WTC11 (cell line): ENCODE measurements around the gene SLC44A3. TPM values are rescaled to one million over a fixed set of nuclear protein-coding genes. Genes with fewer than 3 reads are reported as not detected.

ENCODE experiments used
- ATAC-seq: fragments of 200-7000 bp; cut with Tn5 transposase; 2 replicates; pipeline ENCODE4 v1.10.0; 2021; ENCODE audit warnings: mild to moderate bottlenecking, moderate library complexity
- CTCF ChIA-PET: fragments of 300-600 bp; sonication (Branson Sonifier 250); formaldehyde crosslinking; loops from one replicate; lab custom pipeline; 2021; ENCODE audit warnings: antibody characterized with exemption; lab: Charles Lee
- POLR2A ChIA-PET: fragments of 350-600 bp; sonication (Branson Sonifier 250); formaldehyde crosslinking; loops from one replicate; lab custom pipeline; 2021; ENCODE audit warnings: antibody characterized with exemption; lab: Charles Lee
- DNase-seq: peaks from one replicate; pipeline ENCODE4 v3.0.0; 2021; ENCODE audit warnings: low spot score
- H3K27ac Mint-ChIP-seq: 2 replicates; pipeline ENCODE4 v1.8.0; 2021; ENCODE audit warnings: mixed read lengths
- H3K27me3 Mint-ChIP-seq: 2 replicates; pipeline ENCODE4 v1.8.0; 2021; ENCODE audit warnings: low read depth, mild to moderate bottlenecking, moderate library complexity, mixed read lengths
- H3K36me3 Mint-ChIP-seq: 2 replicates; pipeline ENCODE4 v1.8.0; 2021; ENCODE audit warnings: mixed read lengths
- H3K4me1 Mint-ChIP-seq: 2 replicates; pipeline ENCODE4 v1.8.0; 2022; ENCODE audit warnings: mixed read lengths
- H3K4me3 Mint-ChIP-seq: 2 replicates; pipeline ENCODE4 v1.8.0; 2021; ENCODE audit warnings: mild to moderate bottlenecking, moderate library complexity, mixed read lengths
- H3K9me3 Mint-ChIP-seq: 2 replicates; pipeline ENCODE4 v1.8.0; 2021; ENCODE audit warnings: mixed read lengths
- ATF3 ChIP-seq: sonication (generic); formaldehyde crosslinking; conservative IDR thresholded peaks from 2 replicates; pipeline ENCODE4 v1.8.1; 2022; ENCODE audit warnings: mild to moderate bottlenecking, missing genetic modification reagents
- CBFB ChIP-seq: sonication (generic); formaldehyde crosslinking; IDR thresholded peaks from 2 replicates; pipeline ENCODE4 v1.8.1; 2022; ENCODE audit warnings: mild to moderate bottlenecking, low read depth, missing genetic modification reagents
- CREB1 ChIP-seq: sonication (generic); formaldehyde crosslinking; IDR thresholded peaks from 2 replicates; pipeline ENCODE4 v1.8.0; 2023; ENCODE audit warnings: mild to moderate bottlenecking, missing genetic modification reagents
- CTCF ChIP-seq: fragments of 200-600 bp; IDR thresholded peaks from 2 replicates; pipeline ENCODE4 v1.8.0; 2022; ENCODE audit warnings: antibody characterized with exemption
- EMX1 ChIP-seq: fragments of 250-450 bp; sonication (Bioruptor Pico); IDR thresholded peaks from 2 replicates; pipeline ENCODE4 v1.8.0; 2021; ENCODE audit warnings: mild to moderate bottlenecking
- ETV6 ChIP-seq: sonication (generic); formaldehyde crosslinking; IDR thresholded peaks from 2 replicates; pipeline ENCODE4 v1.8.1; 2022; ENCODE audit warnings: mild to moderate bottlenecking, missing genetic modification reagents
- FOXP1 ChIP-seq: sonication (generic); formaldehyde crosslinking; IDR thresholded peaks from 2 replicates; pipeline ENCODE4 v1.8.0; 2022; ENCODE audit warnings: missing genetic modification reagents, mild to moderate bottlenecking, moderate library complexity, borderline replicate concordance
- GABPB1 ChIP-seq: sonication (generic); formaldehyde crosslinking; IDR thresholded peaks from 2 replicates; pipeline ENCODE4 v1.8.1; 2023; ENCODE audit warnings: mild to moderate bottlenecking, missing genetic modification reagents
- IRF2 ChIP-seq: sonication (generic); formaldehyde crosslinking; IDR thresholded peaks from 2 replicates; pipeline ENCODE4 v1.8.0; 2022; ENCODE audit warnings: low read depth, missing genetic modification reagents, borderline replicate concordance
- MAX ChIP-seq: sonication (generic); formaldehyde crosslinking; IDR thresholded peaks from 2 replicates; pipeline ENCODE4 v1.8.0; 2022; ENCODE audit warnings: mild to moderate bottlenecking, missing genetic modification reagents
- MXD4 ChIP-seq: fragments of 250-450 bp; sonication (Bioruptor Pico); IDR thresholded peaks from 2 replicates; pipeline ENCODE4 v1.8.0; 2021; ENCODE audit warnings: mild to moderate bottlenecking, moderate library complexity, borderline replicate concordance
- MYBL2 ChIP-seq: sonication (generic); formaldehyde crosslinking; IDR thresholded peaks from 2 replicates; pipeline ENCODE4 v1.8.1; 2023; ENCODE audit warnings: mild to moderate bottlenecking, moderate library complexity, missing genetic modification reagents
- NFYB ChIP-seq: sonication (generic); formaldehyde crosslinking; conservative IDR thresholded peaks from 2 replicates; pipeline ENCODE4 v1.8.0; 2022; ENCODE audit warnings: low read depth, missing genetic modification reagents
- NR3C1 ChIP-seq: sonication (generic); formaldehyde crosslinking; conservative IDR thresholded peaks from 2 replicates; pipeline ENCODE4 v1.8.1; 2023; ENCODE audit warnings: low read depth, mild to moderate bottlenecking, missing genetic modification reagents
- OVOL2 ChIP-seq: fragments of 250-450 bp; sonication (Bioruptor Pico); IDR thresholded peaks from 2 replicates; pipeline ENCODE4 v1.9.0; 2021; ENCODE audit warnings: mild to moderate bottlenecking, borderline replicate concordance
- PRRX2 ChIP-seq: fragments of 250-450 bp; sonication (Bioruptor Pico); IDR thresholded peaks from 2 replicates; pipeline ENCODE4 v1.8.0; 2021; ENCODE audit warnings: mild to moderate bottlenecking
- TEAD4 ChIP-seq: sonication (generic); formaldehyde crosslinking; IDR thresholded peaks from 2 replicates; pipeline ENCODE4 v1.8.0; 2022; ENCODE audit warnings: mild to moderate bottlenecking, missing genetic modification reagents
- TP53 ChIP-seq: sonication (generic); formaldehyde crosslinking; IDR thresholded peaks from 2 replicates; pipeline ENCODE4 v1.8.1; 2023; ENCODE audit warnings: mild to moderate bottlenecking, missing genetic modification reagents
- USF1 ChIP-seq: sonication (generic); formaldehyde crosslinking; IDR thresholded peaks from 2 replicates; pipeline ENCODE4 v1.8.0; 2022; ENCODE audit warnings: mild to moderate bottlenecking, missing genetic modification reagents
- ZNF138 ChIP-seq: sonication (generic); formaldehyde crosslinking; conservative IDR thresholded peaks from 2 replicates; pipeline ENCODE4 v1.8.1; 2022; ENCODE audit warnings: mild to moderate bottlenecking, moderate library complexity, missing genetic modification reagents
- ZNF232 ChIP-seq: sonication (generic); formaldehyde crosslinking; IDR thresholded peaks from 2 replicates; pipeline ENCODE4 v1.8.0; 2022; ENCODE audit warnings: mild to moderate bottlenecking, missing genetic modification reagents
- ZSCAN18 ChIP-seq: fragments of 250-450 bp; sonication (Bioruptor Pico); IDR thresholded peaks from 2 replicates; pipeline ENCODE4 v2.1.2; 2022; ENCODE audit warnings: mild to moderate bottlenecking, moderate library complexity
- total RNA-seq: library from RNA; stranded (reverse); gene quantifications from 3 replicates; pipeline ENCODE4 v1.2.3, GENCODE V29; 2021
- TF ChIP-seq, protein P1 (sequence below): sonication (generic); formaldehyde crosslinking; IDR thresholded peaks from 2 replicates; pipeline ENCODE4 v1.8.1; 2023; ENCODE audit warnings: mild to moderate bottlenecking, missing genetic modification reagents, moderate library complexity
- TF ChIP-seq, protein P2 (sequence below): sonication (generic); formaldehyde crosslinking; IDR thresholded peaks from 2 replicates; pipeline ENCODE4 v1.8.1; 2023; ENCODE audit warnings: mild to moderate bottlenecking, missing genetic modification reagents
- TF ChIP-seq, protein P3 (sequence below): fragments of 250-450 bp; sonication (Bioruptor Pico); conservative IDR thresholded peaks from 2 replicates; pipeline ENCODE4 v1.9.0; 2021; ENCODE audit warnings: mild to moderate bottlenecking

SLC44A3 gene
- total RNA-seq, 1 experiment from 2014 or later = 4.7 TPM

- Mint-ChIP-seq H3K36me3 (no peaks in the 10 kb centered on the region), H3K9me3 (no peaks in the 10 kb centered on the region), H3K27me3 (no peaks in the 10 kb centered on the region), H3K4me3 (no peak overlapping the region), H3K4me1 (peaks cover 10% of the 10 kb centered on the region), H3K27ac (peak overlapping the region; percentile 17)
- DNase-seq (no peak), ATAC-seq (no peak)
- POLR2A ChIA-PET = no interaction called here
- TF ChIP-seq ZNF138 (CRISPR knock-in tag) (no peak), IRF2 (CRISPR knock-in tag) (no peak), ATF3 (CRISPR knock-in tag) (no peak), TEAD4 (CRISPR knock-in tag) (no peak), TP53 (CRISPR knock-in tag) (no peak), EMX1 (CRISPR knock-in tag) (no peak), PRRX2 (CRISPR knock-in tag) (no peak), CTCF (no peak), MAX (CRISPR knock-in tag) (no peak), GABPB1 (CRISPR knock-in tag) (no peak), ZSCAN18 (no peak), NR3C1 (CRISPR knock-in tag) (no peak), FOXP1 (CRISPR knock-in tag) (no peak), MYBL2 (CRISPR knock-in tag) (no peak), USF1 (CRISPR knock-in tag) (no peak), CREB1 (no peak), ETV6 (CRISPR knock-in tag) (no peak), OVOL2 (CRISPR knock-in tag) (no peak)
- TF ChIP-seq, protein P1, sequence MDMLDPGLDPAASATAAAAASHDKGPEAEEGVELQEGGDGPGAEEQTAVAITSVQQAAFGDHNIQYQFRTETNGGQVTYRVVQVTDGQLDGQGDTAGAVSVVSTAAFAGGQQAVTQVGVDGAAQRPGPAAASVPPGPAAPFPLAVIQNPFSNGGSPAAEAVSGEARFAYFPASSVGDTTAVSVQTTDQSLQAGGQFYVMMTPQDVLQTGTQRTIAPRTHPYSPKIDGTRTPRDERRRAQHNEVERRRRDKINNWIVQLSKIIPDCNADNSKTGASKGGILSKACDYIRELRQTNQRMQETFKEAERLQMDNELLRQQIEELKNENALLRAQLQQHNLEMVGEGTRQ (CRISPR knock-in tag) = no peak
- TF ChIP-seq, protein P2, sequence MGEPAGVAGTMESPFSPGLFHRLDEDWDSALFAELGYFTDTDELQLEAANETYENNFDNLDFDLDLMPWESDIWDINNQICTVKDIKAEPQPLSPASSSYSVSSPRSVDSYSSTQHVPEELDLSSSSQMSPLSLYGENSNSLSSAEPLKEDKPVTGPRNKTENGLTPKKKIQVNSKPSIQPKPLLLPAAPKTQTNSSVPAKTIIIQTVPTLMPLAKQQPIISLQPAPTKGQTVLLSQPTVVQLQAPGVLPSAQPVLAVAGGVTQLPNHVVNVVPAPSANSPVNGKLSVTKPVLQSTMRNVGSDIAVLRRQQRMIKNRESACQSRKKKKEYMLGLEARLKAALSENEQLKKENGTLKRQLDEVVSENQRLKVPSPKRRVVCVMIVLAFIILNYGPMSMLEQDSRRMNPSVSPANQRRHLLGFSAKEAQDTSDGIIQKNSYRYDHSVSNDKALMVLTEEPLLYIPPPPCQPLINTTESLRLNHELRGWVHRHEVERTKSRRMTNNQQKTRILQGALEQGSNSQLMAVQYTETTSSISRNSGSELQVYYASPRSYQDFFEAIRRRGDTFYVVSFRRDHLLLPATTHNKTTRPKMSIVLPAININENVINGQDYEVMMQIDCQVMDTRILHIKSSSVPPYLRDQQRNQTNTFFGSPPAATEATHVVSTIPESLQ = no peak
- CTCF ChIA-PET = interaction anchor here (0.7 kb wide), 1 partner anchor 197 kb away, joined by 3 read pairs; no protein-coding TSS in a partner anchor
Measured at GRCh38 chr1:94793296-94793656, 26.9 kb upstream of the SLC44A3 start.

DNA sequence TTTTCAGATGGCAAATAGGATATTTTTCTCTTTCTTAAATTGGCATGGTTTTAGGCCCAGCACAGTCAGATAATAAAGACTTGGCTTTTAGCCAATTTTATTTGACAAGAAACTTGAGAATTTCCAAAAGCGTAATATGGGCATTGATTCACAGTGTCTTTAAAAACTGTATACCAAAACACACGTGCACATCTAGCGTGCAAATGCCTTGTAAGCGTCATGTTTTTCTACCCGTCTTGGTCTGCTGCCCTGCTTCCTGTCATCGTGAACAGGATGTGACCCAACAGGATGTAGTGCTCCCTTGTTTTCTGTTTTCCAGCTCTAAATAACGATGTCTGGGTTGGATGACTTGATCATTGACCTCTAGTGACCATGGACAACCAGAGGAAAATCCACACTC is 24.7 kb upstream of the SLC44A3 start:
- H3K4me3 Mint-ChIP-seq = no peak overlapping the region
- H3K4me1 Mint-ChIP-seq = peaks cover 10% of the 10 kb centered on the region
- H3K27me3 Mint-ChIP-seq = no peaks in the 10 kb centered on the region
- H3K36me3 Mint-ChIP-seq = no peaks in the 10 kb centered on the region
- CTCF ChIA-PET = no interaction called here
- H3K27ac Mint-ChIP-seq = no peak overlapping the region
- POLR2A ChIA-PET = no interaction called here
- DNase-seq = no peak
- no peak for ATAC-seq
- H3K9me3 Mint-ChIP-seq = no peaks in the 10 kb centered on the region
- TF ChIP-seq IRF2 (CRISPR knock-in tag) (no peak), MXD4 (no peak), USF1 (CRISPR knock-in tag) (no peak), ZNF232 (CRISPR knock-in tag) (no peak), NFYB (CRISPR knock-in tag) (no peak), CBFB (CRISPR knock-in tag) (no peak), ZSCAN18 (no peak)
- TF ChIP-seq, protein P3, sequence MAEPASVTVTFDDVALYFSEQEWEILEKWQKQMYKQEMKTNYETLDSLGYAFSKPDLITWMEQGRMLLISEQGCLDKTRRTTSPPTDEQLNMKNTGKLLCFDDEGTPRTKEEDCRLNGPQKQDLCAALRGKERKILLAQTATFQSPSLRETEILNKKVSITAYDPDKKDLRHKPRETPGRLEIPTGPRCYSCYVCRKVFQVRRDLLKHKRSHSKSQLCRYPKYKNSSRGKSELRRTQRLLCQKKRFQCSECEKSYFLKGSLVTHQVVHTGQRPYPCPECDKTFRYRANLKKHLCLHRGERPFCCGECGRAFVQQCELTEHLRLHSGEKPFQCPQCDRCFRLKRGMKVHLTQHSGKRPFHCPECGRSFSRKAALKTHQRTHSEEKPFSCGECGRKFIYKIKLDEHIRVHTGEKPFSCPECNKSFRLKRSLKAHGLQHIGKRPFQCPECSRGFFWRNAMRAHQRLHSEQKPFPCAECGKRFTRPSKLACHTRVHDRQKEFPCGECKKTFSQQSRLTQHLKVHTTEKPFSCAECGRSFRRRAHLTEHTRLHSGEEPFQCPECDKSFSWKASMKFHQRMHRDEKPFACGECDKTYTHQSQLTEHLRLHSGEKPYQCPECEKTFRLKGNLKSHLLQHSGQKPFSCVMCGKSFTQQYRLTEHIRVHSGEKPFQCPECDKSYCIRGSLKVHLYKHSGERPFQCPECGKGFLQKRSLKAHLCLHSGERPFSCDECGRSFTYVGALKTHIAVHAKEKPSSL (CRISPR knock-in tag) = no peak
